PC-9 (cell line): ENCODE data around the gene PTGER1.

Experiments used
- EZH2 ChIP-seq: fragments of 200-600 bp; sonication (generic); IDR thresholded peaks from 2 replicates; pipeline ENCODE4 v1.8.0; 2017; ENCODE audit warnings: antibody characterized with exemption, low read depth
- TF ChIP-seq, protein P1 (sequence below): fragments of 200-600 bp; sonication (generic); conservative IDR thresholded peaks from 2 replicates; pipeline ENCODE4 v1.6.1; 2017; ENCODE audit warnings: mixed run types, antibody characterized with exemption, mild to moderate bottlenecking, moderate library complexity

DNA sequence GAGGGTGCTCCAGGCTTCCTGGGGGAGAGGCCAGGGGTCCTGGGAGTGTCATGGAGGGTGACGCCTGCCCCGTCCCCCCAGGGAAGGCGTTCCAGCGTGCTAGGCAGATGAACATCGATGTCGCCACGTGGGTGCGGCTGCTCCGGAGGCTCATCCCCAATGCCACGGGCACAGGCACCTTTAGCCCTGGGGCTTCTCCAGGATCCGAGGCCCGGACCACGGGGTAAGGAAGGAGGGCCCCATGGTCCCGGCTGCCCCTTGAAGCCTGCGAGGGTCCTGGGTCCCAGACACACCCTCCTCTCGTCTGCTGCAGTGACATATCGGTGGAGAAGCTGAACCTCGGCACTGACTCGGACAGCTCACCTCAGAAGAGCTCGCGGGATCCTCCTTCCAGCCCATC, 11.4 kb downstream of the PTGER1 start:
- TF ChIP-seq, protein P1, sequence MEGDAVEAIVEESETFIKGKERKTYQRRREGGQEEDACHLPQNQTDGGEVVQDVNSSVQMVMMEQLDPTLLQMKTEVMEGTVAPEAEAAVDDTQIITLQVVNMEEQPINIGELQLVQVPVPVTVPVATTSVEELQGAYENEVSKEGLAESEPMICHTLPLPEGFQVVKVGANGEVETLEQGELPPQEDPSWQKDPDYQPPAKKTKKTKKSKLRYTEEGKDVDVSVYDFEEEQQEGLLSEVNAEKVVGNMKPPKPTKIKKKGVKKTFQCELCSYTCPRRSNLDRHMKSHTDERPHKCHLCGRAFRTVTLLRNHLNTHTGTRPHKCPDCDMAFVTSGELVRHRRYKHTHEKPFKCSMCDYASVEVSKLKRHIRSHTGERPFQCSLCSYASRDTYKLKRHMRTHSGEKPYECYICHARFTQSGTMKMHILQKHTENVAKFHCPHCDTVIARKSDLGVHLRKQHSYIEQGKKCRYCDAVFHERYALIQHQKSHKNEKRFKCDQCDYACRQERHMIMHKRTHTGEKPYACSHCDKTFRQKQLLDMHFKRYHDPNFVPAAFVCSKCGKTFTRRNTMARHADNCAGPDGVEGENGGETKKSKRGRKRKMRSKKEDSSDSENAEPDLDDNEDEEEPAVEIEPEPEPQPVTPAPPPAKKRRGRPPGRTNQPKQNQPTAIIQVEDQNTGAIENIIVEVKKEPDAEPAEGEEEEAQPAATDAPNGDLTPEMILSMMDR: no peak
- no peak for TF ChIP-seq EZH2
